RWPE1 (cell line): ENCODE measurements around the gene MEP1B.

Source experiments
- CTCF ChIA-PET: fragments of 350-600 bp; sonication (Branson Sonifier 250); formaldehyde crosslinking; extraction: SDS; loops from one replicate; lab custom pipeline; 2021; lab: Yijun Ruan, JAX
- POLR2A ChIA-PET: fragments of 400-600 bp; formaldehyde crosslinking; extraction: SDS; loops from one replicate; lab custom pipeline; 2020; ENCODE audit warnings: antibody characterized with exemption; ENCODE audit not compliant: low non-redundant PET; lab: Yijun Ruan, JAX
- DNase-seq: peaks from one replicate; pipeline ENCODE4 v3.0.0; 2012; ENCODE audit warnings: low spot score
- H3K27ac ChIP-seq: fragments of 450-650 bp; 2 replicates; pipeline ENCODE4 v1.5.1; 2017
- CTCF ChIP-seq: fragments of 450-650 bp; conservative IDR thresholded peaks from 2 replicates; pipeline ENCODE4 v1.5.1; 2017; ENCODE audit warnings: low read depth, mild to moderate bottlenecking

The MEP1B gene

GRCh38 chr18:32261003-32261402 is 71.2 kb downstream of the MEP1B start:
- no peak overlapping the region for H3K27ac ChIP-seq
- no peak for TF ChIP-seq CTCF
- CTCF ChIA-PET, result no interaction called here
- POLR2A ChIA-PET, result no interaction called here
- no peak for DNase-seq

DNA sequence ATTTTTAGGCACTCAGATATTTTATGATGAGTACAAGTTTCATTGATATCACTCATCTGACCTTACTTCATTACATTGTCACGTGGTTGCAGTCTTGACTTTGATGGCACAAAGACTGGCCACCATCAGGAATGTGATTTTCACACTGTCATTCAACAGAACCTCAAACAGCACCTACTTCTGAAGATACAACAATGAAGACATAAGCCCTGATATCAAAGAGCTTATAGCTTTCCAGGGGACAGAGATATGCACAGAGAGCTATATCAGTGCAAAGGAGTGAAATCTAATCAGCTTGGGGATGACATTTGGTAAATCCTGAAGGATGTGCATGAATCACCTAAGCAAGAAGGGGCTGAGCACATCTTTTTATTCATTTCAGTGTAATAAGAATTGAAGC is 72.3 kb downstream of the MEP1B start:
- no peak overlapping the region for H3K27ac ChIP-seq
- ChIA-PET CTCF (no interaction called here), POLR2A (no interaction called here)
- no peak for DNase-seq
- TF ChIP-seq CTCF, result no peak

DNA sequence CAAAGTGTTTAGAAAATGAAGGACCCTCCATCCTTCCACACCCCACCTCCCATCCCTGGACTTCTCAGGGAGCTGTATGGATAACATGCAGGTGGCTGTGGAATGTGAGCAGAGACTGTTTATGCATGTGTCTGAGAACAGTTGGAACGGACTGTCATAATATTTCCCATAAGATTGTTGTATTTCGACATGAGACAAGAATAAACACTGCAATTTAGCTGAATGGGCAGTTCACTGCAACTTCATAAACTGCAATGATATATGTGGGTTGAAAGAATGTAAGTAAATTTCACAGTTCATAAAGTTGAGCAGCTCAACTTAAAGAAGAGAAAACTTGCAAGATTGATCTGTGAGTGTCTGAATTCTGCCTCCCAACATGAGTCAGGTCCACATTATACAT is 74.6 kb downstream of the MEP1B start:
- H3K27ac ChIP-seq, result no peak overlapping the region
- TF ChIP-seq CTCF, result no peak
- CTCF ChIA-PET, result no interaction called here
- POLR2A ChIA-PET, result no interaction called here
- DNase-seq, result no peak

DNA sequence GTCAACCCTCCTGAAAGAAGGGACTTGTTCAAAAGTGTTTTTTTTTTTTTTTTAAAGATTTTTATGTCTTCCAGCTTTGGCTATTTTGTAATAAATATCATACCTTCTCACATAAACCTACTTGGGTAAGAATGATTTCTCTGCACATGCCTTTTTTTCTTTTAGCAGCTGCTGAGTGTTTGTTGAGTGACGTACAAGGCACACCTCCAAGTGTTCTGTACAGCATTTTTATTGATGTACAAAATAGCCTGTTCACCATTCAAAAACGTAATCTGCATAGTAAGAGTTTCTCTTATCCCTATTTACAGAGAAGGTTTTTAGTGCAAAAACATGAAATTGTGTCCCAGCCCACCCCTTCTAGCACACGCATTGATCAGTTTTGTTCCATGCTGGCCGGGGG is 77.6 kb downstream of the MEP1B start:
- POLR2A ChIA-PET, result no interaction called here
- no peak for DNase-seq
- H3K27ac ChIP-seq, result no peak overlapping the region
- CTCF ChIA-PET, result no interaction called here
- TF ChIP-seq CTCF, result no peak
